ENCODE results near the gene SNX14. TPM values are rescaled to one million over a fixed set of nuclear protein-coding genes. Genes with fewer than 3 reads are reported as not detected.
A peak's percentile ranks its signal among the peaks of the same experiment; 100 is the strongest.

The SNX14 gene
- total RNA-seq, 5 donors from 2014 or later (not counting 1 experiment from before 2014, with no cell fraction given): 46.3 to 63.3 (median 53.7) TPM

DNA sequence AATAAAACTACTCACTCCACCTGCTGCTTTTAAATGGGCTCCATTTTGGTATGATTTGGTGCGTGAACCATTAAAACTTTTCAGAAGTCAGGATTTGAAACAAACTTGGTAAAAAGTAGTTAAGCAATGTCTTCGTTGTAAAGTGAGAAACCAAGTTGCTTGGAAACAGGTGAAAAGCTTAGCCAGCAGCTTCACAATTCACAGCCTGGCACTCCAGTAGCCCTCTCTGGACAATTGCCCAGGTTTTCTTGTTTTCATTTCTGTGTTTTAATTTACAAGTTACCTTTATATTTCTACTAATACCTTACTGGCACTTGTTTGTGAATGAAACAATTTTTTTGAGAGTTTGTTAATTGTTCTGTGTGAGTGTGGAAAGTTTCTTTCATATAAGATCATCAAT lies 131.0 kb downstream of the SNX14 start:
- DNase-seq (no peak), ATAC-seq (replicated peaks in 1 of 4) (no peak)
- CTCF ChIA-PET: interaction anchor here (0.6 to 2.2 kb wide), 4 partner anchors 17 to 289 kb away, joined by 3 to 8 read pairs (median 5); no protein-coding TSS in a partner anchor
- no CpG with 5 or more reads among the region's 2 CpGs for WGBS (ENCODE audit: insufficient coverage)
- POLR2A ChIA-PET: interaction anchor here in 1 of 2 donors (0.6 to 1.2 kb wide), 4 partner anchors 11 to 1650 kb away, joined by 3 to 5 read pairs (median 3); no protein-coding TSS in a partner anchor
- peak overlapping the region; percentile 47 for H3K27ac ChIP-seq (ENCODE audit: low read length)
- Mint-ChIP-seq H3K4me3 (peak overlapping the region in 1 of 3 donors; percentile 63), H3K27ac (peak overlapping the region; percentile 79 to 91), H3K27me3 (peaks cover 4 to 13% of the 10 kb centered on the region in 2 donors), H3K9me3 (no peaks in the 10 kb centered on the region), H3K4me1 (peaks cover 73 to 84% (median 76%) of the 10 kb centered on the region in 3 donors), H3K36me3 (no peaks in the 10 kb centered on the region)
- no peaks in the 10 kb centered on the region for H3K9me3 ChIP-seq
- no peaks in the 10 kb centered on the region for H3K36me3 ChIP-seq (ENCODE audit: control insufficient read depth in 2 of 2, extremely low read depth in 1 of 2, insufficient read depth in 1 of 2, low read length in 1 of 2)
- H3K4me1 ChIP-seq (ENCODE audit: control insufficient read depth in 1 of 2, extremely low read depth in 1 of 2, insufficient read depth in 2 of 2, low read length in 2 of 2): peaks cover 36 to 41% of the 10 kb centered on the region in 2 experiments
- no peak overlapping the region for H3K4me3 ChIP-seq (ENCODE audit: control insufficient read depth in 1 of 2, extremely low read depth in 1 of 2, low read length in 1 of 2)
- peaks cover 0 to 8% of the 10 kb centered on the region in 2 experiments for H3K27me3 ChIP-seq (replicated peaks in 1 of 2; ENCODE audit: control insufficient read depth in 2 of 2, extremely low read depth in 1 of 2, insufficient read depth in 2 of 2, low read length in 1 of 2)

GRCh38 chr6:85461798-85462170 lies 131.9 kb downstream of the SNX14 start:
- H3K4me3 Mint-ChIP-seq: peak overlapping the region in 2 of 3 donors; percentile 25 to 63
- POLR2A ChIA-PET: interaction anchor here (0.6 to 1.2 kb wide), 3 partner anchors 10 to 19 kb away, joined by 3 read pairs; partner anchors contain the start of gene NT5E (in 1 of the 2)
- H3K27me3 Mint-ChIP-seq: peaks cover 8 to 14% of the 10 kb centered on the region in 2 donors
- WGBS (ENCODE audit: insufficient coverage): no CpG with 5 or more reads among the region's 4 CpGs
- H3K27ac ChIP-seq (ENCODE audit: low read length): peak overlapping the region; percentile 47
- H3K4me3 ChIP-seq (ENCODE audit: control insufficient read depth in 1 of 2, extremely low read depth in 1 of 2, low read length in 1 of 2): peak overlapping the region in 1 of 2 donors; percentile 29
- H3K36me3 Mint-ChIP-seq: no peaks in the 10 kb centered on the region
- peak overlapping the region; percentile 79 to 91 for H3K27ac Mint-ChIP-seq
- DNase-seq (no peak), ATAC-seq (replicated peaks in 1 of 4) (peak in 3 of 4 experiments; percentile 6 to 26 (median 9))
- peaks cover 0 to 8% of the 10 kb centered on the region in 2 experiments for H3K27me3 ChIP-seq (replicated peaks in 1 of 2; ENCODE audit: control insufficient read depth in 2 of 2, extremely low read depth in 1 of 2, insufficient read depth in 2 of 2, low read length in 1 of 2)
- CTCF ChIA-PET: interaction anchor here (0.9 to 2.2 kb wide), 4 partner anchors 12 to 107 kb away, joined by 3 to 8 read pairs (median 5); partner anchors contain the start of gene NT5E (in 1 of the 2)
- H3K9me3 Mint-ChIP-seq: no peaks in the 10 kb centered on the region
- peaks cover 36 to 41% of the 10 kb centered on the region in 2 experiments for H3K4me1 ChIP-seq (ENCODE audit: control insufficient read depth in 1 of 2, extremely low read depth in 1 of 2, insufficient read depth in 2 of 2, low read length in 2 of 2)
- no peaks in the 10 kb centered on the region for H3K9me3 ChIP-seq
- no peaks in the 10 kb centered on the region for H3K36me3 ChIP-seq (ENCODE audit: control insufficient read depth in 2 of 2, extremely low read depth in 1 of 2, insufficient read depth in 1 of 2, low read length in 1 of 2)
- peaks cover 77 to 92% (median 85%) of the 10 kb centered on the region in 3 donors for H3K4me1 Mint-ChIP-seq

DNA sequence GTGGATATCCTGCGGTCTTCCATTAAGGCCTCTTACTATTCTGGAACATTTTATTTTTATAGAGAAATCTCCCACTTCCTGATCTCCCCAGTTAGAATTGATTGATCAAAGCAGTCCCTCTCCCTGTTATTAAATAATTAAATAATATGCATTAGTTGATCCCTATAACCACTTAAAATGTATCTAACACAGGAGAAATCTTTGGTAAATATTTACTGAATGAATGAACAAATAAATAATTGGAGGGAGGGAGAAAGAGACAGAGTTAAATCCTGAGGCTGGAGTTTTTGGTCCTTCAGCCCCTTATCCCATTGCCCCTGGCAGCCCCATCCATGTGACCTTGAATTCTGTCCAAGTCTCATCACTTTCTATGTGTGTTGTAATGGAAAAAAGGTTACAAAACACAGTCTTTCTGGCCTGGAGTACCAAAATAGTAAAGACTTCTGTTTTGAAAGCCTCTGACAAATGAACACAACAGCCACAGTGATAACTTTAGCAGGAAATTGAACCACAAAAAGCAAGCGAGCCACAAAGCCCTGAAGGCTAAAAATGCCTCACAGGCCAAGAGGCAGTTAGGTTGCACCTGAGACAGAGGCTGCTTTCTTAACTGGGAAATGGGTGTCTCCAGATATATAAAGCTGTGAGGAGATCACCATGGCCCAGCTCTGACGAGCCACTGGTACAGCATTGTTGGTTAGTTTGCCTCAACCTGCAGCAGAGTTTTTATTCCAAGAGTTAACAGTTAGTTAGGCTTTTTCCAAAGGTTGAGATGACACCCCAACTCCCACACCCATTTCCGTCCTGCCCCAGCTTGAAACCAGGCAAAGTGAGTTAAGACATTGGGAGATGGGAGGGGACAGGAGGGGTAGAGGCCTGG lies 132.5 kb downstream of the SNX14 start:
- DNase-seq: peak in 30 of 35 experiments; percentile 7 to 57 (median 26)
- peaks cover 81 to 95% (median 90%) of the 10 kb centered on the region in 3 donors for H3K4me1 Mint-ChIP-seq

DNA sequence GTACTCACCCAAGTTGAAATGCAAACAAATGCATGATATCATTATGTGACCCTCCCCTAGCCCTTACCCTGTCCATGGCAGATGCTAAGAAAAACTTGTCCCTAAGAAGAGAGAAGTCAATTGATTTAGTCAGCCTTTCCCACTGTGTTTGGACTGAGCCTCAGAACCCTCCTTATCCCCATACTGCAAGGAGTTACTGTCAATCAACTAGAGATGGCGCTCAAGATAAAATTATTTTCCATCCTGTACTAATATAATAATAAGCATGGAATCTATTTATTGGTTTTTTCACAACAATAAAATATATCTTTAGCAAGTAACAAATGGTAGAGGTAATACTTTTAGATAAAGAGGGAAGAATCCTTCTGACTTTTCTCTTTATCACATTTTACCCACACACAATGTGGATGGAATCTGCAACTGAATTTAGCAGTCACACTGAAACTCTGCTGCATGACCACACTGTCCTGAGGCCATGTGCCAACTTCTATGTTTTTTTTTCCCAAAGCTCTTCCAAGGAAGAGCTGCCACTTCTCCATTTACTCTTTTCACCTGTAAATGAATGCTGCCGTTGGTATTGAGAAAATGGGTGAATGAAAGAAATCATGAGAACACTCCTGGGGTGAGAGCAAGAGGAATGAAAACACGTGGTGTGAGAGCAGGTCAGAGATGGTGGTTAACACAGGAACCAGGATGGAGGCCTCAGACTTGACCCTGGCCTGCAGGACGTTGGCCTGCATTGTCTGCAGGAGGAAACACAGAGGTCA lies 133.3 kb downstream of the SNX14 start:
- peak overlapping the region; percentile 47 for H3K27ac ChIP-seq (ENCODE audit: low read length)
- no peak overlapping the region for H3K4me3 ChIP-seq (ENCODE audit: control insufficient read depth in 1 of 2, extremely low read depth in 1 of 2, low read length in 1 of 2)
- Mint-ChIP-seq H3K9me3 (peaks cover 0 to 4% (median 0%) of the 10 kb centered on the region in 3 donors), H3K36me3 (no peaks in the 10 kb centered on the region), H3K4me3 (peak overlapping the region in 1 of 3 donors; percentile 63), H3K27ac (peak overlapping the region; percentile 79 to 91), H3K27me3 (peaks cover 12 to 14% of the 10 kb centered on the region in 2 donors), H3K4me1 (peaks cover 76 to 94% (median 83%) of the 10 kb centered on the region in 3 donors)
- H3K27me3 ChIP-seq (replicated peaks in 1 of 2; ENCODE audit: control insufficient read depth in 2 of 2, extremely low read depth in 1 of 2, insufficient read depth in 2 of 2, low read length in 1 of 2): peaks cover 0 to 4% of the 10 kb centered on the region in 2 experiments
- WGBS (ENCODE audit: insufficient coverage): 10% methylated on average over 2 of the region's 4 CpGs
- no peaks in the 10 kb centered on the region for H3K9me3 ChIP-seq
- no peak for DNase-seq
- peaks cover 29 to 30% of the 10 kb centered on the region in 2 experiments for H3K4me1 ChIP-seq (ENCODE audit: control insufficient read depth in 1 of 2, extremely low read depth in 1 of 2, insufficient read depth in 2 of 2, low read length in 2 of 2)
- ChIA-PET CTCF (interaction anchor here in 1 of 2 donors (1.0 to 1.3 kb wide), 2 partner anchors 11 to 23 kb away, joined by 3 to 4 read pairs; partner anchors contain the start of gene NT5E), POLR2A (interaction anchor here in 1 of 2 donors (0.6 kb wide), 1 partner anchor 9 kb away, joined by 4 read pairs; no protein-coding TSS in a partner anchor)
- H3K36me3 ChIP-seq (ENCODE audit: control insufficient read depth in 2 of 2, extremely low read depth in 1 of 2, insufficient read depth in 1 of 2, low read length in 1 of 2): no peaks in the 10 kb centered on the region
- ATAC-seq (replicated peaks in 1 of 4): no peak

More for the DNA sequence above, 132.5 kb downstream of the SNX14 start:
- Mint-ChIP-seq H3K36me3 (no peaks in the 10 kb centered on the region), H3K9me3 (peaks cover 0 to 4% (median 0%) of the 10 kb centered on the region in 3 donors), H3K27me3 (peaks cover 12 to 19% of the 10 kb centered on the region in 2 donors), H3K27ac (peak overlapping the region; percentile 79 to 91), H3K4me3 (peak overlapping the region in 2 of 3 donors; percentile 39 to 63)
- WGBS (ENCODE audit: insufficient coverage): no CpG with 5 or more reads among the region's 4 CpGs
- peak; percentile 70 to 87 (median 84) for ATAC-seq (replicated peaks in 1 of 4)
- no peaks in the 10 kb centered on the region for H3K36me3 ChIP-seq (ENCODE audit: control insufficient read depth in 2 of 2, extremely low read depth in 1 of 2, insufficient read depth in 1 of 2, low read length in 1 of 2)
- ChIA-PET POLR2A (interaction anchor here in 1 of 2 donors (1.2 kb wide), 1 partner anchor 9 kb away, joined by 3 read pairs; no protein-coding TSS in a partner anchor), CTCF (interaction anchor here (0.9 to 2.2 kb wide), 4 partner anchors 11 to 22 kb away, joined by 3 to 8 read pairs (median 4); partner anchors contain the start of gene NT5E (in 1 of the 2))
- peak overlapping the region; percentile 47 for H3K27ac ChIP-seq (ENCODE audit: low read length)
- H3K4me1 ChIP-seq (ENCODE audit: control insufficient read depth in 1 of 2, extremely low read depth in 1 of 2, insufficient read depth in 2 of 2, low read length in 2 of 2): peaks cover 36 to 38% of the 10 kb centered on the region in 2 experiments
- H3K9me3 ChIP-seq: no peaks in the 10 kb centered on the region
- peak overlapping the region in 1 of 2 donors; percentile 29 for H3K4me3 ChIP-seq (ENCODE audit: control insufficient read depth in 1 of 2, extremely low read depth in 1 of 2, low read length in 1 of 2)
- peaks cover 0 to 6% of the 10 kb centered on the region in 2 experiments for H3K27me3 ChIP-seq (replicated peaks in 1 of 2; ENCODE audit: control insufficient read depth in 2 of 2, extremely low read depth in 1 of 2, insufficient read depth in 2 of 2, low read length in 1 of 2)

DNA sequence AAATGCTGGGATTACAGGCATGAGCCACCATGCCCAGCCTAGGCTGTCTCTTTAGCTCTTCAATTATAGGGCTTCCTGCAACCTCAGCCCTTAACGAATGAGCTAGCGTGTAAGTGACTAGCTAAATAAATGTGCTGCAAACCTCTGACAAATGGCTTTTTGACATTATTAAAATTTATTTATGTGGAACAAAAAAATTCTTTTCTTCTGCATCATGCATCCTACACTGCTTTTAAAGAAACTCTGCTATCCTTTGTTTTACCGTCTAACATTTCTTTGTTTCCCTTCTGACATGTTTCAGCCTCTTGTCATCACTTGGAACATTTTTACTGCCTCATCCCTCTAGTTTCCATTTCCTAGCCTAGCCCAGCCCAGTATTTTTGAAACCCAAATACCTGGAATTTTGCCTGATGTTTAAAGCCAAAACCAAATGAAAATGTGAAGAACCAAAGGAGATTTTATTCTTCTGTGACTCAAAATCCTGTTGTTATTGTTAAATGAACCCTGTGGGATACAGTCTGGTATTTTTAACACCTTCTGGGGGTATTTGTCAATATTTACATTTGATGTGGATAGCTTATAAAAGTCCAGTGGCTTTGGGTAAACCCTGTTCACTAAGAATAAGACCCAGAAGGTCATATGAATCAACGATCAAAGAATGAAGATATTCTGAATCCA lies 134.3 kb downstream of the SNX14 start:
- 67% methylated on average over 1 of the region's 4 CpGs for WGBS (ENCODE audit: insufficient coverage)
- no peak overlapping the region for H3K4me3 ChIP-seq (ENCODE audit: control insufficient read depth in 1 of 2, extremely low read depth in 1 of 2, low read length in 1 of 2)
- POLR2A ChIA-PET: no interaction called here
- CTCF ChIA-PET: interaction anchor here in 1 of 2 donors (0.6 to 1.3 kb wide), 3 partner anchors 10 to 58 kb away, joined by 3 to 5 read pairs (median 4); partner anchors contain the start of gene NT5E
- H3K4me1 ChIP-seq (ENCODE audit: control insufficient read depth in 1 of 2, extremely low read depth in 1 of 2, insufficient read depth in 2 of 2, low read length in 2 of 2): peaks cover 25 to 26% of the 10 kb centered on the region in 2 experiments
- peaks cover 0 to 3% of the 10 kb centered on the region in 2 experiments for H3K27me3 ChIP-seq (replicated peaks in 1 of 2; ENCODE audit: control insufficient read depth in 2 of 2, extremely low read depth in 1 of 2, insufficient read depth in 2 of 2, low read length in 1 of 2)
- peaks cover 12 to 15% of the 10 kb centered on the region in 2 donors for H3K27me3 Mint-ChIP-seq
- no peak for DNase-seq
- H3K27ac ChIP-seq (ENCODE audit: low read length): peak overlapping the region; percentile 25
- H3K36me3 ChIP-seq (ENCODE audit: control insufficient read depth in 2 of 2, extremely low read depth in 1 of 2, insufficient read depth in 1 of 2, low read length in 1 of 2): no peaks in the 10 kb centered on the region
- H3K36me3 Mint-ChIP-seq: no peaks in the 10 kb centered on the region
- peaks cover 67 to 89% (median 78%) of the 10 kb centered on the region in 3 donors for H3K4me1 Mint-ChIP-seq
- peaks cover 0 to 4% (median 0%) of the 10 kb centered on the region in 3 donors for H3K9me3 Mint-ChIP-seq
- no peaks in the 10 kb centered on the region for H3K9me3 ChIP-seq
- H3K27ac Mint-ChIP-seq: peak overlapping the region; percentile 57 to 91
- peak overlapping the region in 1 of 3 donors; percentile 19 for H3K4me3 Mint-ChIP-seq
- ATAC-seq (replicated peaks in 1 of 4): no peak
